Transverse colon (tissue), 4 donors: ENCODE data around the gene SDR39U1.
A peak's percentile ranks its signal among the peaks of the same experiment; 100 is the strongest.

Experiments used
- CTCF ChIP-seq, 5 experiments: fragments of 200-600 bp in 3 of 5; fragments of 450-650 bp in 2 of 5; sonication (generic) in 3 of 5; IDR thresholded peaks; 1 replicate in 2 of 5; 2 replicates in 3 of 5; pipeline ENCODE4 v1.5.1; 2016 to 2017; ENCODE audit warnings: antibody characterized with exemption in 5 of 5, inconsistent platforms in 3 of 5, mild to moderate bottlenecking in 2 of 5, moderate library complexity in 1 of 5
- EP300 ChIP-seq: sonication (generic); formaldehyde crosslinking; IDR thresholded peaks from one replicate; pipeline ENCODE4 v1.6.1; 2017; ENCODE audit warnings: antibody characterized with exemption, low read depth
- POLR2A ChIP-seq: fragments of 450-650 bp; IDR thresholded peaks from one replicate; pipeline ENCODE4 v1.6.1; 2016; ENCODE audit warnings: antibody characterized with exemption, mild to moderate bottlenecking, moderate library complexity
- POLR2AphosphoS5 ChIP-seq, 3 donors: sonication (generic); formaldehyde crosslinking; IDR thresholded peaks; one replicate each; pipeline ENCODE4 v1.6.1; 2016; ENCODE audit warnings: antibody characterized with exemption in 3 of 3

GRCh38 chr14:24422694-24423601 is 19.6 kb downstream of the SDR39U1 start:
- TF ChIP-seq EP300, result no peak
- peak in 2 of 3 donors; percentile 54 to 79 for TF ChIP-seq POLR2AphosphoS5 (IDR thresholded peaks at IDR 0.05)
- no peak for TF ChIP-seq CTCF (IDR thresholded peaks at IDR 0.05)
- peak; percentile 51 for TF ChIP-seq POLR2A
